NCI-H128 (cell line): ENCODE results near the gene FES.
"Not testable (repeated sequence)": the region's sequence is repeated elsewhere in the genome, so short reads cannot be mapped to it uniquely, and the experiment has no call there.

Experiments used
- DNase-seq: peaks from one replicate; lab custom pipeline; 2025; ENCODE audit not compliant: unreplicated experiment; lab: John Stamatoyannopoulos, UW

FES gene

DNA sequence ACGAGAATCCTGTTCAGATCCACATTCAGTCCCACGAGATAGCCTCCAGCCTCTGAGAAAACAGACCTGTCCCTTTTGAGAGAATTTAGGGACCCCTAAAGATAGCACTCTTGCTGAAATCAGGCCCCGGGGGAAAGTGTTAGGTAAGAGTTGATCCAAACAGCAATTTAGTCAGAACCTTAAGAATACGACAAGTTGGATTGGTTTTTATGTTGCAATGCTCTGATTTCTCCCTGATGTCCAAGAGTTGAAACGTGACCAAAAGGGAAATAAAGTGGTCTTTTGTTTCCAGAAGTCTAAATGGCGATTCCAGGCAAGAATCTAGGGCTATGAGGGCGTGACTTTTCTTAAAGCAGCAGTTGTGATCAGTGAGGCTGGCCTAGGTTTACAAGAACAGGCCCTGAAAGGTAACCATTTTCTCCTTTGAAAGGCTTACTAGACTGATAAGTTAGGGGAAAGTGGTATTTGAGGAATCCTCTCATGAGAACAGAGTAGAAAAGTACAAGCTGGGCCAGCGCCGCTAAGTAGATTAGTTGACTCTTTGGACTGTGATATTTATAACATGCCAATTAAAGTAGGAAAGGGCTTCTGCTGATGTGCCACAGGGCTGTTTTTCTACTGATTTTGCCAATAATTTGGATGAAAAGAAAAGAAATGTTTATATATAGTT lies 23.7 kb downstream of the FES start:
- no peak for DNase-seq

DNA sequence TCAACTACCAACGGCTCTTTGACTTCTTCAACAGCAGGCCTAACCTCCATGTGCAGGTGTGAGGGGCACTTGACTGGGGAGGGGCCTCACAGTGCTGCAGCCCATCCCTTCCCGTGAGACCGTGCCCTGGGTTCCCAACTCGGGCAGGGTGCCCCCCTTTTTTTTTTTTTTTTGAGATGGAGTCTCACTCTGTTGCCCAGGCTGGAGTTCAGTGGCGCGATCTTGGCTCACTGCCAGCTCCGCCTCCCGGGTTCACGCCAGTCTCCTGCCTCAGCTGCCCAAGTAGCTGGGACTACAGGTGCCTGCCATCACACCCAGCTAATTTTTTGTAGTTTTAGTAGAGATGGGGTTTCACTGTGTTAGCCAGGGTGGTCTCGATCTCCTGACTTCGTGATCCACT lies 25.1 kb downstream of the FES start:
- DNase-seq: not testable (repeated sequence)

DNA sequence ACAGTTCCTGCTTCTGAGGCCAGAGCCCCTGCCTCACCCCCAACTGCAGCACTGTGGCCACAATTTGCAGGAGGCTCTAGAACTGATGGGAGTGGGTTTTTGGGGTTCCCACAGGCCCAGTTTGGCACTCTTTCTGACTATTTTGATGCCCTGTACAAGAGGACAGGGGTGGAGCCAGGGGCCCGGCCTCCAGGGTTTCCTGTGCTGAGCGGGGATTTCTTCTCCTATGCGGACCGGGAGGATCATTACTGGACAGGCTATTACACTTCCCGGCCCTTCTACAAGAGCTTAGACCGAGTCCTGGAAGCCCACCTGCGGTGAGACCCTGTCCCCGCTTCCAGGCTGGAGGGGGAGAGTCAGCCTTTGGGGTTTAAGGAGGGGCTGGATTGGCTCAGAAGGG lies 25.7 kb downstream of the FES start:
- no peak for DNase-seq

DNA sequence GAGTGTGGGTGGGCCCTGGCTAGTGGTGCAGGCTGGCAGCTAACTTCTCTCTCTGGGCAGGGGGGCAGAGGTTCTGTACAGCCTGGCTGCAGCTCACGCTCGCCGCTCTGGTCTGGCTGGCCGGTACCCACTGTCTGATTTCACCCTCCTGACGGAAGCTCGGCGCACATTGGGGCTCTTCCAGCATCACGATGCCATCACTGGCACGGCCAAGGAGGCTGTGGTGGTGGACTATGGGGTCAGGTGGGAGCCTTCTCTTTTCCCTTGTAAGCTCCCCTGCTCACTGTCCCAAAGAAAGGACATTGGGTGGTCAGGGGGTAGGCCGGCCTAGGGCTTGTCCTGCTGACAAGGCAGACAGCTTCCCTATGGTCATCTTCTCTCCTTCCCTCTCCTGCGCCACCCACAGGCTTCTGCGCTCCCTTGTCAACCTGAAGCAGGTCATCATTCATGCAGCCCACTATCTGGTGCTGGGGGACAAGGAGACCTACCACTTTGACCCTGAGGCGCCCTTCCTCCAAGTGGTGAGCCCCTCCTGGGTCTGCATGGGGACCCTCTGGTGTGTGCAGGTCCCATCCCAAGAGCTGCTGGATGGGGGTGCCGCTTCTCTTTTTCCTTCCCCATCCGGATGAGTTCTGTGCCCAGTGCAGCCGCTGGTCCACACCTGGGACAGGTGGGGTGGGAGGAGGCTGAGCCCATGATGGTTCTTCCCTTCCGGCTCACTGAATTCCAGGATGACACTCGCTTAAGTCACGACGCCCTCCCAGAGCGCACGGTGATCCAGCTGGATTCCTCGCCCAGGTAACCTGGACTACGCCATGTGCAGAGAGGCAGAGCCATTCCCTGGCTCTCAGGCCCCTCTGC lies 26.4 kb downstream of the FES start:
- DNase-seq: no peak

DNA sequence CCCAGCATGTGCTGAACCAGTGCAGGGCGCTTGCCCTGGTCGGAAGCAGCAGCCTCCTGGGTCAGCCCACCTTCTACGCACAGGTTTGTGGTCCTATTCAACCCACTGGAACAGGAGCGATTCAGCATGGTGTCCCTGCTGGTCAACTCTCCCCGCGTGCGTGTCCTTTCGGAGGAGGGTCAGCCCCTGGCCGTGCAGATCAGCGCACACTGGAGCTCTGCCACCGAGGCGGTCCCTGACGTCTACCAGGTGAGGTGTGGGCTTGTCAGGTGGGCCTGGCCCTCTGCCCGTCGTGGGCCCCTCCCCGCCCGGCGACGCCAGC lies 27.0 kb downstream of the FES start:
- no peak for DNase-seq

DNA sequence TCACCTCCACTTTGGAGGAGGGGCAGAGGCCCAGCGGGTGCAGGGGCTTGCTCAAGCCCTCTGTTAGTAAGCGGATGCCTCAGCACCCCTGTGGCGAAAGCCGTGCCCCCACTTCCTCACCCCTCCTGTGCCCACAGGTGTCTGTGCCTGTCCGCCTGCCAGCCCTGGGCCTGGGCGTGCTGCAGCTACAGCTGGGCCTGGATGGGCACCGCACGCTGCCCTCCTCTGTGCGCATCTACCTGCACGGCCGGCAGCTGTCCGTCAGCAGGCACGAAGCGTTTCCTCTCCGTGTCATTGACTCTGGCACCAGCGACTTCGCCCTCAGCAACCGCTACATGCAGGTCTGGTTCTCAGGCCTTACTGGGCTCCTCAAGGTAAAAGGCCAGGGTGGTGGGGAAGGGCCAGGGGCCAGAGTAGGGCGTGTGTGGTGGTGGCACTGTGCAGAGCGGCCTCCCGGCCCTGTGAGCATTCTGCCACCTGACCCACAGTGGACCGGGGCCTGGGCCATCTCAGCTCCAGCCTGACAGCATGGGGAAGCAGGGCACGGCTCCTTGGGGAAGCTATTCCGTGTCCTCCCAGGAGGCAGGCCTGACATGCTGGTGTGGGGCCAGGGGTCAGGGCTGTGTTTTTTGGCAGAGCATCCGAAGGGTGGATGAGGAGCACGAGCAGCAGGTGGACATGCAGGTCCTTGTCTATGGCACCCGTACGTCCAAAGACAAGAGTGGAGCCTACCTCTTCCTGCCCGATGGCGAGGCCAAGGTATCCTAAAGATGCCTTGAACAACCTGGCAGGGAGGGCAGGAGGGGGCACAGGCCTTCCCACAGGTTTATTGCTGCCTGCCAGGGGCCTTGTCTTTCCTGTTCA lies 27.8 kb downstream of the FES start:
- no peak for DNase-seq

DNA sequence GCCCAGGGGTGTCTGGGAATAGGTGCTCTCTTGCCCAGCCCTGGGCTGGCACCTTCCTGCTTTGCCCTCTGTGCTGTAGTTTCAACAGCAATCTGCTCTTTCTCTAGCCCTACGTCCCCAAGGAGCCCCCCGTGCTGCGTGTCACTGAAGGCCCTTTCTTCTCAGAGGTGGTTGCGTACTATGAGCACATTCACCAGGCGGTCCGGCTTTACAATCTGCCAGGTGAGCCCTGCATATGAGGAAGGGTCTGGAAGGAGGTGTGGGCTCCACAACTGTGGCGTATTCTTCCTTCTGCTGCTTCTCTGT lies 28.4 kb downstream of the FES start:
- no peak for DNase-seq

DNA sequence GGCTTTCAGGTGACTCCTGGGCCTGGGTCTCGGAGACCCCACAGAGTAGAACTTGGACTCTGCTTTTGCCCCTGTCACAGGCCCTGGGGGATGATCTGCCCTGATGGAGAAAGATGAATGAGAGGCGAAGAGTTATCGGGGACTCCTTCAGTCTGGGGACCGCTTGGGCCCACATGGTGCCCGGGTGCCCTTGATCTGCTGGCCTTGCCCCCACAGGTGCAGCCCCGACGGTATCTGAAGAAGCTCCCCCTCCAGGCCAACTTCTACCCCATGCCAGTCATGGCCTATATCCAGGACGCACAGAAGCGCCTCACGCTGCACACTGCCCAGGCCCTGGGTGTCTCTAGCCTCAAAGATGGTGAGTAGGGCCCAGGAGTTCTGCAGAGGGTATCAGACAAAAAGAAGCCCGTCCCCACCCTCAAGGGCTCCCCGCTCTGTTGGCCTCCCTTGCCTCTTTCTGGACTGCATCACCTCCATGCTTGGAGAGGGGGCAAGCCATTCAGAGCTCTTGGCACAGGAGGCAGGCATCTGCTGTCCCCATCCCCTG lies 29.2 kb downstream of the FES start:
- no peak for DNase-seq

DNA sequence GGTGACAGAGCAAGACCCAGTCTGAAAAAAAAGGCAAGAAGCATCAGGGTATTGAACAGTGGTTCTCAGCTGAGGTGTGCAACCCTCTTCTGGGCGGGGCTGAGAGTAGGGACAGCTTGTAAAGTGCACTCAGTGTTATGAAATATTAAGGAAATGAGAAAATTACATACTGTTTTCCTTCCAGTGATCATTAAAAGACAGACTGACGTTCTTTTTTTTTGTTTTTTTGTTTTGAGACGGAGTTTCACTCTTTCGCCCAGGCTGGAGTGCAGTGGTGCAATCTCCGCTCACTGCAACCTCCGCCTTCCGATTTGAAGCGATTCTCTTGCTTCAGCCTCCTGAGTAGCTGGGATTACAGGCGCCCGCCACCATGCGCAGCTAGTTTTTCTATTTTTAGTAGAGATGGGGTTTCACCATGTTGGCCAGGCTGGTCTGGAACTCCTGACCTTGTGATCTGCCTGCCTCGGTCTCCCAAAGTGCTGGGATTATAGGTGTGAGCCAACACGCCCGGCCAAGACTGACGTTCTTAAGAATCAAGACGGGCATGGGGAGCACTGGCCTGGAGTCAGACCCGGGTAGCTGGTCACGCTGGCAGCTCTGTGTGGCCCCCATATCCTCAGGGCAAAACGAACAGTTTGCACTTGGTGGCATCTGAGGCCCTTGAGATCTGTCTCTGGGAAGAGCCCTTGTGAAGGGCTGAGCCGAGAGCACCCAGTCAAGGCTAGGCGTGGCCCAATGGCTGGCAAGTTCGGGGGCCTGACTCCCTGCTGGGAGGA lies 30.2 kb downstream of the FES start:
- no peak for DNase-seq

DNA sequence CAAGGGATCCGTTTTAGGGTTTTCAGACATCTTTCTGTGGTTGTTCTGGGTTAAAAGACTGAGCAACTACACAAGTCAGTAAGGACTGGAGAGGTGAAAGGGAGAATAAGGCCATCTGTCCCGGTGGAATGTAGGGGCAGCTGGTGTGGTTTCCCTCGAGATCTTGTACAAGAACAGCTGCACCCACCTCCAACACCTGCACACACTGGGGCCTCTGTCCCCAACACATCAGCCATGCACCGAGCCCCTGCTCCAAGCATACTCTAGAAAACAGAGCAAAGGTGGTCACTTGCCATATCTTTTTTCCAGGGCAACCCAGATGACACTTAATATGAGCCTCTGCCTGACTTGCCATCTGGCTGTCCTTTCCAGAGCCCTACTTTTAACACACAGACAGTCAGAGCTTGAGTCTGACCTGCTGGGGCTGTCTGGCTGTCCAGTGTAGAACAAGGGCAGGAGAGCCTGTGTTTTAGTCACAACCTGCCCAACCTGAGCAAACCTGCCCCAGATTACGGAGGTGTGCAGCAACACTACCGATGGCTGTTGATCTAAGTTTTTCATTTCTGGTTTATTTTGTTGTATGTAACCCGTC lies 31.0 kb downstream of the FES start:
- no peak for DNase-seq

DNA sequence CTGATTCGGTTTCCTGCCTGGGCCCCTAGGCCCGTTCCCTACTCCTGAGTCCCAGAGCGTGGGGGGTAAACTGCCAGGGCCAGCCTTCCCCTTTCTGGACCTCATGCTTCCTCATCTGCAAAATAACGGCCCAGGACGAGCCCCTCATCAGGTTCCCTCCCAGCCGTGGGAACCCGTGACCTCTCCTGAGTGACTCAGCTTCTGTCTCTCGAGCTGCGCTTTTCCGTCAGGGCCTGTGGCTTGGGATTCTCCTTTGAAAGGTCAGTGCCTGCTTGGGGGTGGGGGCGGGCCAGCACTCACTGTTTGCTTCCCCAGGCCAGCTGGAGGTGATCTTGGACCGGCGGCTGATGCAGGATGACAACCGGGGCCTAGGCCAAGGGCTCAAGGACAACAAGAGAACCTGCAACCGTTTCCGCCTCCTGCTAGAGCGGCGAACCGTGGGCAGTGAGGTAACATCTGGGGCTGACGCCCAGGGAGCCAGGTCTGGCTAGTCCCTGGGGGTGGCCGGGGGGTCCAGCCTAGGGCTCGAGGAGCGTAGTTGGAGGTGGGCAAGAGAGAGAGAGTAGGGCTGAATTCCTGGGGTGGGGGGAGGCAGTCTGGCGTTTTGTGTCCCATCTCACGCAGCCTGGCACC lies 31.6 kb downstream of the FES start:
- DNase-seq: no peak

DNA sequence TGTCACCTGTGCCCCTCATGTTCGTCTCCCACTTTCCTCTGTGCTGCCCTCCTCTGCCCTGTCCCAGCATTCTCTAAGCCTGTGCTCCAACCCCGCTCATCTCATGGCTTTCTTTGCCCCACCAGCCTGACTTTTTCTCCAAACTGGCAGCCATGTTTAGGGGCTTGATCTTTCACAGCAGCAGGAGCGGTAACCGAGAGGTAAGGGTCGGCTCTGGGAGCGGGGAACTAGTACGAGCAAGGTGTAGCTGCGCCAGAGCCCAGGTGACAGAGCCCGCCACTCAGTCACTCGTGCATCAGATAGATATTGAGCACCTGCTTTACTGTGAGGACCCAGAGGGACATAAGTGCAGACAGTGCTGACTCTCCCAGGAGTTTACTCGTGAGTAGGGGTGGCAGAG lies 32.2 kb downstream of the FES start:
- DNase-seq: no peak

DNA sequence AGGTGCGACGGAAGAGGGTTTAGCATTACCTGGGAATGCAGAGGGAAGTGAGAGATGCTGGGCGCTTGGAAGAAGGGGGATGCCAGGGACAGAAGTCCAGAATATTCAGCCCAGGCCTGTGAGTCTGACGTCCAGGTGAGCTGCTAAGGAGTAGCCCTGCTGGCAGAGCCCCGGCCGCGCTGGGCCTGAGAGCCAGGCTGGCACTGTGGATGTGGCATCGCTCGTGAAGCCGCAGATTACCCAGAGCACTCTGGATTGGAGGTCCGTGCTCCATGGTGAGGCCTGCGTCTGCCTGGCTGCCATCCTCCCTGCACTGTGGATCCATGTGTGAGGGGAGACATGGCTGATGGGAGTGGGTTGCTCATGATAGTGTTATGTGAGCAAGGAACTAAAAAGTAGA lies 33.3 kb downstream of the FES start:
- DNase-seq: no peak

DNA sequence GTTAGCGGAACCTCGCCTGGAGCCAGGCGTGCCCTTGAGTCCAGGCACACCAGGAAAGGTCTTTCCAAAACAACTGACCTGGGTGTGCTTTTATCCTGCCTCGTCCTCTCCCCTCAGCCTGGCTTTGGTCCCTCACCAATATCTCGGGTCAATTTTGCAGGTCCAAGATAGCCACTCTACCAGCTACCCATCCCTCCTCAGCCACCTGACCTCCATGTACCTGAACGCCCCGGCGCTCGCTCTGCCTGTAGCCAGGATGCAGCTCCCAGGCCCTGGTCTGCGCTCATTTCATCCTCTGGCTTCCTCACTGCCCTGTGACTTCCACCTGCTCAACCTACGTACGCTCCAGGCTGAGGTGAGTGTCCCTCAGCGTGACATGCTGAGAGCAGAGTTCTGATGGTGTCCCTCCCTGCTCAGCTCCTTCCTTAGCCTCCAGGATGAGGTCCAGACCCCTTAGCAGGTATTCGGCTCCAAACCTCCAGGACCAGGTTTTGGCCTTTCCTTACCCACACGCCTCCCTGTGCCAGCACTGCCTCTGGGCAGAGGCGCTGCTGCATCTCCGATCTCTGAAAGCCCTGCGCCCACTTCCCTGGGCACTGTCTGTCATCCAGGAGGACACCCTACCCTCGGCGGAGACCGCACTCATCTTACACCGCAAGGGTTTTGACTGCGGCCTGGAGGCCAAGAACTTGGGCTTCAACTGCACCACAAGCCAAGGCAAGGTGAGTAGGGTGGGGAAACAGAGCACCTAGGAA lies 33.9 kb downstream of the FES start:
- no peak for DNase-seq

DNA sequence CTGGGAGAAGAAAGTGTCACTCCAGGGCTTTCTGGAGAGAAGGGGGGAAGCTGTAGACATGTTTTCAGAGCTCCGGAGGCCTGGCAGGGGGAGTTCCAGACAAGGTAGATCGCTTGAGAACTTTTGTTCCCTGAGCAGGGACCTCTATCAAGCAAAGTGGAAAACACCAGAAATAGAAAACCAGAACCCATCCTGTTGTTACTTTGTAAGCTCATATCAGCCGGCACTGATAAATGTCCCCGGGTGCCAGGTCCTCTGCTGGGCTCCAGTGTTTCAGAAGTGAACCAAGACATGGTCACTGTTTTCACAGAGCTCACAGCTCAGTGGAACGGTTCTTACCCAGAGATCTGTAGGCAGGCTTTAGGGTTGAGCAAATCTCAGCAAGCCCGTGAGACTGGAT lies 34.5 kb downstream of the FES start:
- DNase-seq: no peak

DNA sequence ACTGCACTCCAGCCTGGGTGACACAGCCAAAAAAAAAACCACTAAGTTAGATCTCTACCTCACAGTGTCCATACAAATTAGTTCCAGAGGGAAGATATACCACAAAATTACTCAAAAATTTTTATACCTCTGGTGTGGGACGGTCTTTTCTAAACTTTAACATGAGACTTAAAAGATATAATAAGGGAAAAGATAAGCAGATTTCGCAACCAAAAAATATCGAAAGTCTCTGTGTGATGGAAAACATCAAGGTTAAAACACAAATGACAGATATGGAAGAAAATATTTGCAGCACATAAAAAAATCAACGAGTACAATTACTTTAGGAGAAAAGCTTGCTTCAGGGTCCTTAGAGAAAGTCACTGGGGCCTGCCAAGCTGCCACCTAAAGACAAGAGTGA lies 37.6 kb downstream of the FES start:
- DNase-seq: no peak

DNA sequence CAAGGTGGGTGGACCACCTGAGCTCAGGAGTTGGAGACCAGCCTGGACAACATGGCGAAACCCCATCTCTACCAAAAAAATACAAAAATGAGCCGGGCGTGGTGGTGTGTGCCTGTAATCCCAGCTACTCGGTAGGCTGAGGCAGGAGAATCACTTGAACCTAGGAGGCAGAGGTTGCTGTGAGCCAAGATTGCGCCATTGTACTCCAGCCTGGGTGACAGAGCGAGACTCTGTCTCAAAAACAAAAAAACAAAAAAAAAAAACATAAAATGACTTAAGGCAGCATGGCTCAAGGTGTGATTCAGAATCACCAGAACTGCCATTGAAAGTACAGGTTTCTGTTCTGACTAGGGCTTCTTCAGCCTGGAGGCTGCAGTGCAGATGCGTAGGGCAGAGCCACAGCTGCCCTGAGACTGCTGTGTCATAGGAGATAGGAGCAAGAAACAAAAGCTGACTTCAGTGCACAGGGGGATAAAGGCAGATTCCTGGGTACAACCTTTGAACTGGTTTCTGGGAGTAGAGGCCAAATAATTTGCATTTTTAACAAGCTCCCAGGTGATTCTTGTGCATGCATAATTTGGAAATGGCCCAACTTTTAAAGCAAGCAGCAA lies 38.5 kb downstream of the FES start:
- not testable (repeated sequence) for DNase-seq

DNA sequence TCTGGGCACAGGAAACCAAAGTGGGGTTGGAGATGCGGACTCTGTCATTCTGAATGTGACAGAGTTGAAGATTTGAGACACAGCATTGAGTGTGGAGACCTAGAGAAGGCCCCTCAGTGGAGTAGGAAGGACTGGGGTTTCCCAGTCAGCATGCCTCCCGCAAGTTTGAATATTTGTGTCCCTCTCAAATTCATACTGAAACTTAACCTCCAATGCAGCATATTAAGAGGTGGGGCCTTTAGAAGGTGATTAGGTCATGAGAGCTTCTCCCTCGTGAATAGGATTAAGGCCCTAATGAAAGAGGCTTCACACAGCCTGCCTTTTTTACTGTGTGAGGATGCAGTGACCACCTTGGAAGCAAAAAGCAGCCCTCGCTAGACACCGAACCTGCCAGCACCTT lies 40.1 kb downstream of the FES start:
- DNase-seq: no peak

DNA sequence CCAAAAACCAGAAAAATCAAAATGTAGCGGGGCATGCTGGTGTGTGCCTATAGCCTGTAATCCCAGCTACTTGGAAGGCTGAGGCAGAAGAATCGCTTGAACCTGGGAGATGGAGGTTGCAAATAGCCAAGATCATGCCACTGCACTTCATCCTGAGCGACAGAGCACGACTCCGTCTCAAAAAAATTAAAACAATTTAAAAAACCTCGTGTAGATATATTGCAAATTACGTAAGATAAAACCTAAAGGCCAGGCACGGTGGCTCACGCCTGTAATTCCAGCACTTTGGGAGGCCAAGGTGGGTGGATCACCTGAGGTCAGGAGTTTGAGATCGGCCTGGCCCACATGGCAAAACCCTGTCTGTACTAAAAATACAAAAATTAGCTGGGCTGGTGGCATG lies 42.5 kb downstream of the FES start:
- not testable (repeated sequence) for DNase-seq
